ENCODE results near the gene USP12. TPM values are rescaled to one million over a fixed set of nuclear protein-coding genes. Genes with fewer than 3 reads are reported as not detected.
A peak's percentile ranks its signal among the peaks of the same experiment; 100 is the strongest.

USP12 gene
- total RNA-seq, 3 donors from 2014 or later (not counting 1 experiment from before 2014, with no cell fraction given) = 44.3 to 55.3 (median 50.9) TPM

- Mint-ChIP-seq H3K9me3 (no peaks in the 10 kb centered on the region), H3K27ac (peak overlapping the region; percentile 92 to 97), H3K4me3 (peak overlapping the region; percentile 94), H3K27me3 (ENCODE audit: low read depth in 2 of 2) (no peaks in the 10 kb centered on the region), H3K4me1 (peaks cover 36 to 43% of the 10 kb centered on the region in 2 donors), H3K36me3 (no peaks in the 10 kb centered on the region)
- Histone ChIP-seq H3K27ac (ENCODE audit: low read length) (peak overlapping the region; percentile 96), H3K27me3 (ENCODE audit: control insufficient read depth, insufficient read depth, low read length) (no peaks in the 10 kb centered on the region), H3K9me3 (ENCODE audit: control insufficient read depth, insufficient read depth, low read length) (no peaks in the 10 kb centered on the region), H3K4me1 (ENCODE audit: control insufficient read depth, insufficient read depth, low read length) (peaks cover 19% of the 10 kb centered on the region), H3K4me3 (ENCODE audit: low read length) (peak overlapping the region; percentile 78), H3K36me3 (ENCODE audit: control insufficient read depth, insufficient read depth, low read length) (no peaks in the 10 kb centered on the region)
- intact Hi-C loops (cut with micrococcal nuclease) = loop anchor here (1.0 to 5.0 kb wide), 3 partner anchors 79 to 965 kb away; partner anchors contain the start of genes LNX2, PAN3, POLR1D and RPL21
- TF ChIP-seq CTCF (IDR thresholded peaks at IDR 0.05) = no peak
- ATAC-seq = peak; percentile 86 to 97 (median 91)
- WGBS (ENCODE audit: insufficient coverage) = under 1% methylated on average over 73 of the region's 73 CpGs
- peak; percentile 93 to 96 for DNase-seq
Observed at GRCh38 chr13:27171827-27172494, 350 bp upstream of the USP12 start.

- peak overlapping the region; percentile 94 to 97 for H3K27ac Mint-ChIP-seq
- H3K27me3 ChIP-seq (ENCODE audit: control insufficient read depth, insufficient read depth, low read length) = no peaks in the 10 kb centered on the region
- no peaks in the 10 kb centered on the region for H3K36me3 ChIP-seq (ENCODE audit: control insufficient read depth, insufficient read depth, low read length)
- intact Hi-C loops (cut with micrococcal nuclease) = loop anchor here (1.0 to 5.0 kb wide), 4 partner anchors 39 to 967 kb away; partner anchors contain the start of genes LNX2, PAN3, POLR1D and RPL21
- peak overlapping the region; percentile 98 for H3K4me3 Mint-ChIP-seq
- H3K4me3 ChIP-seq (ENCODE audit: low read length) = peak overlapping the region; percentile 50
- H3K27ac ChIP-seq (ENCODE audit: low read length) = peak overlapping the region; percentile 71
- DNase-seq = peak; percentile 34 to 53
- H3K4me1 ChIP-seq (ENCODE audit: control insufficient read depth, insufficient read depth, low read length) = peaks cover 19% of the 10 kb centered on the region
- no peak for TF ChIP-seq CTCF (IDR thresholded peaks at IDR 0.05)
- H3K4me1 Mint-ChIP-seq = peaks cover 46 to 53% of the 10 kb centered on the region in 2 donors
- H3K27me3 Mint-ChIP-seq (ENCODE audit: low read depth in 2 of 2) = no peaks in the 10 kb centered on the region
- no peaks in the 10 kb centered on the region for H3K9me3 ChIP-seq (ENCODE audit: control insufficient read depth, insufficient read depth, low read length)
- ATAC-seq = no peak
- H3K36me3 Mint-ChIP-seq = no peaks in the 10 kb centered on the region
- H3K9me3 Mint-ChIP-seq = no peaks in the 10 kb centered on the region
- under 1% methylated on average over 55 of the region's 56 CpGs for WGBS (ENCODE audit: insufficient coverage)
Observed at GRCh38 chr13:27170516-27171243, 931 bp downstream of the USP12 start.

GRCh38 chr13:27170221-27170515, 1.4 kb downstream of the USP12 start:
- intact Hi-C loops (cut with micrococcal nuclease) = loop anchor here (1.0 to 5.0 kb wide), 3 partner anchors 39 to 967 kb away; partner anchors contain the start of genes LNX2, PAN3 and POLR1D
- DNase-seq (no peak), ATAC-seq (peak in 1 of 3 donors; percentile 6)
- Histone ChIP-seq H3K27ac (ENCODE audit: low read length) (no peak overlapping the region), H3K4me3 (ENCODE audit: low read length) (peak overlapping the region; percentile 50), H3K36me3 (ENCODE audit: control insufficient read depth, insufficient read depth, low read length) (no peaks in the 10 kb centered on the region), H3K4me1 (ENCODE audit: control insufficient read depth, insufficient read depth, low read length) (peaks cover 19% of the 10 kb centered on the region), H3K9me3 (ENCODE audit: control insufficient read depth, insufficient read depth, low read length) (no peaks in the 10 kb centered on the region), H3K27me3 (ENCODE audit: control insufficient read depth, insufficient read depth, low read length) (no peaks in the 10 kb centered on the region)
- peak overlapping the region; percentile 98 for H3K4me3 Mint-ChIP-seq
- 0% methylated on average over 2 of the region's 4 CpGs for WGBS (ENCODE audit: insufficient coverage)
- no peaks in the 10 kb centered on the region for H3K36me3 Mint-ChIP-seq
- H3K27ac Mint-ChIP-seq = peak overlapping the region; percentile 94 to 97
- no peaks in the 10 kb centered on the region for H3K9me3 Mint-ChIP-seq
- H3K27me3 Mint-ChIP-seq (ENCODE audit: low read depth in 2 of 2) = no peaks in the 10 kb centered on the region
- no peak for TF ChIP-seq CTCF (IDR thresholded peaks at IDR 0.05)
- H3K4me1 Mint-ChIP-seq = peaks cover 46 to 53% of the 10 kb centered on the region in 2 donors

Data from natural killer cell (primary cell).